Endothelial cell of umbilical vein (primary cell): Measurements from ENCODE around the gene GBP3. TPM values are rescaled to one million over a fixed set of nuclear protein-coding genes. Genes with fewer than 3 reads are reported as not detected.
"Not testable (repeated sequence)": the region's sequence is repeated elsewhere in the genome, so short reads cannot be mapped to it uniquely, and the experiment has no call there.

Experiments used
- BruUV-seq: library from RNA; stranded (reverse); fragments of 400-500 nt; replicated peaks from 2 replicates; lab custom pipeline; 2021; lab: Mats Ljungman, UMichigan
- CTCF ChIA-PET: fragments of 300-600, 350-600 bp; sonication (Branson Sonifier 250); formaldehyde crosslinking; loops from one replicate; lab custom pipeline; 2021; ENCODE audit warnings: antibody characterized with exemption, inconsistent platforms; lab: Charles Lee
- POLR2A ChIA-PET: fragments of 300-600, 350-600 bp; sonication (Branson Sonifier 250); formaldehyde crosslinking; loops from one replicate; lab custom pipeline; 2021; ENCODE audit warnings: antibody characterized with exemption, inconsistent platforms; lab: Charles Lee
- DNase-seq: peaks from one replicate; pipeline ENCODE4 v3.0.0-alpha.2; 2011; ENCODE audit warnings: low read depth, low spot score
- FAIRE-seq: peaks from 2 replicates; lab custom pipeline; 2011; peaks lifted over from hg19 to GRCh38; lab: Jason Lieb, UNC
- H2AFZ ChIP-seq: 2 replicates; pipeline ENCODE4 v1.6.0; 2012; ENCODE audit warnings: low read depth, low read length, control low read depth, inconsistent platforms
- H3K27ac ChIP-seq: 2 replicates; pipeline ENCODE4 v1.5.1; 2011; ENCODE audit warnings: low read depth, mild to moderate bottlenecking, control low read depth, low read length, moderate library complexity; ENCODE audit not compliant: insufficient read depth
- H3K27me3 ChIP-seq, 2 experiments: 2 replicates each; pipeline versions ENCODE4 v1.6.0 to v1.6.1; 2011; ENCODE audit warnings: low read length in 2 of 2, mixed read lengths in 1 of 2; ENCODE audit not compliant: control insufficient read depth in 2 of 2, insufficient read depth in 2 of 2
- H3K36me3 ChIP-seq, 2 experiments: 2 replicates in 1 of 2; 3 replicates in 1 of 2; pipeline ENCODE4 v1.5.1; 2011; ENCODE audit warnings: low read length in 2 of 2, mild to moderate bottlenecking in 1 of 2, moderate library complexity in 1 of 2; ENCODE audit not compliant: control insufficient read depth in 2 of 2, insufficient read depth in 2 of 2; ENCODE audit errors: extremely low read depth in 1 of 2
- H3K4me1 ChIP-seq: 3 replicates; pipeline ENCODE4 v1.5.1; 2011; ENCODE audit warnings: mild to moderate bottlenecking, low read length; ENCODE audit not compliant: control insufficient read depth, insufficient read depth; ENCODE audit errors: extremely low read depth
- H3K4me2 ChIP-seq: 2 replicates; pipeline ENCODE4 v1.6.1; 2011; ENCODE audit warnings: low read length, control low read depth, mixed read lengths; ENCODE audit not compliant: insufficient read depth
- H3K4me3 ChIP-seq, 3 experiments: fragments of 200-600 bp in 1 of 3; sonication (generic), shearing (Covaris generic) in 1 of 3; replicated peaks in 1 of 3; 2 replicates each; pipeline ENCODE4 v1.5.1; 2011 to 2016; ENCODE audit warnings: control low read depth in 3 of 3, low read length in 3 of 3, mild to moderate bottlenecking in 2 of 3, inconsistent platforms in 1 of 3, low read depth in 1 of 3, moderate library complexity in 1 of 3; ENCODE audit not compliant: insufficient read depth in 1 of 3
- H3K79me2 ChIP-seq: 2 replicates; pipeline ENCODE4 v1.6.0; 2012; ENCODE audit warnings: low read length, inconsistent platforms; ENCODE audit not compliant: control insufficient read depth, insufficient read depth
- H3K9ac ChIP-seq: replicated peaks from 2 replicates; pipeline ENCODE3; 2011; ENCODE audit warnings: low read length, control low read depth; ENCODE audit not compliant: insufficient read depth; ENCODE audit errors: extremely low read depth
- H3K9me1 ChIP-seq: replicated peaks from 3 replicates; pipeline ENCODE4 v1.6.0; 2011; ENCODE audit warnings: mild to moderate bottlenecking, low read length; ENCODE audit not compliant: control insufficient read depth, insufficient read depth; ENCODE audit errors: extremely low read depth
- H3K9me3 ChIP-seq: replicated peaks from 2 replicates; pipeline ENCODE4 v1.5.1; 2012; ENCODE audit warnings: low read length, inconsistent platforms; ENCODE audit not compliant: control insufficient read depth, insufficient read depth
- H4K20me1 ChIP-seq: replicated peaks from 2 replicates; pipeline ENCODE3; 2011; ENCODE audit warnings: mild to moderate bottlenecking, low read length; ENCODE audit not compliant: control insufficient read depth, insufficient read depth; ENCODE audit errors: extremely low read depth
- EZH2 ChIP-seq: IDR thresholded peaks from 2 replicates; pipeline ENCODE4 v1.6.1; 2012; ENCODE audit warnings: borderline replicate concordance, low read depth, mild to moderate bottlenecking, moderate library complexity, low read length, inconsistent platforms; ENCODE audit not compliant: severe bottlenecking
- JUN ChIP-seq: IDR thresholded peaks from 2 replicates; pipeline ENCODE4 v1.6.1; 2011; ENCODE audit warnings: borderline replicate concordance, low read depth; ENCODE audit not compliant: insufficient read length, insufficient read depth
- MAX ChIP-seq: IDR thresholded peaks from 2 replicates; pipeline ENCODE4 v1.6.1; 2011; ENCODE audit not compliant: insufficient read depth, insufficient read length
- MYC ChIP-seq: IDR thresholded peaks from one replicate; pipeline ENCODE4 v1.6.1; 2011; ENCODE audit warnings: mild to moderate bottlenecking, low read depth, low read length
- dilution Hi-C: fragments of 300-500 bp; cut with MboI; formaldehyde crosslinking; loops from one replicate; pipeline ENCODE4 v1.15.0; 2019; ENCODE audit warnings: low sequenced_read_pairs; ENCODE audit not compliant: extremely low pct_ligation_motif_present
- intact Hi-C: fragments of 100-400 bp; cut with micrococcal nuclease; formaldehyde crosslinking; loops from one replicate; pipeline ENCODE4 v1.10.0; 2022
- polyA plus RNA-seq, 4 experiments: library from polyadenylated mRNA; depleted of rRNA in 3 of 4; stranded (reverse) in 3 of 4; unstranded in 1 of 4; fragments of >200 nt; gene quantifications; 2 replicates each; pipeline versions ENCODE4 v1.2.1 to v1.2.3, GENCODE V29; 2011 to 2012; ENCODE audit warnings: missing spikeins in 1 of 4
- total RNA-seq: library from RNA; stranded (reverse); gene quantifications from 2 replicates; pipeline ENCODE4 v1.2.3, GENCODE V29; 2021

The GBP3 gene
- total and polyA plus RNA-seq, 2 donors (not counting 3 experiments of a cell fraction or from before 2014, with no cell fraction given), result 5.7 to 7.3 TPM

DNA sequence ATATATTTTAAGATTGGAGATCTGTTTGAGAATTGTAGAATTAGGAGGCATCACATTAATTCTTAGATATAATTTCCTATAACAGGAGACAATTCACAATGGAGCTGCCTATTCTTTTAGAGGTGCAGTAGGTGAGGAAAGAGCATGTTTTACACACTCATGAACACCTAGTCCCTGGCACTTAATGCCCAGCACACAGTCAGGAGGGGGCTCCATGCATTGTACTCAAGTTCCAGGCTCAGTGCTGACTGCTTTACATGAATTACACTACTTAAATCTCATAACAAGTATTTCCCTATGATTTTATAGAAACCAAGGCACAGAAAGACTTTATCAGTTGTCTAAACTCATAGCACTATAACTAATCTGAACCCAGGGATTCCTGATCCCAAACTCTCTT, 360 bp upstream of the GBP3 start:
- POLR2A ChIA-PET, result interaction anchor here (0.6 kb wide), 1 partner anchor 31 kb away, joined by 3 read pairs; no protein-coding TSS in a partner anchor
- FAIRE-seq (no peak), DNase-seq (no peak)
- Histone ChIP-seq H3K4me1 (peaks cover 11% of the 10 kb centered on the region), H3K27me3 (no peaks in the 10 kb centered on the region), H3K9me3 (no peaks in the 10 kb centered on the region), H4K20me1 (no peaks in the 10 kb centered on the region), H2AFZ (peak overlapping the region; percentile 91), H3K36me3 (peaks cover 0 to 4% of the 10 kb centered on the region in 2 experiments), H3K4me3 (peak overlapping the region in 1 of 3 experiments; percentile 97), H3K9me1 (no peaks in the 10 kb centered on the region), H3K27ac (peak overlapping the region; percentile 74), H3K4me2 (peak overlapping the region; percentile 89), H3K79me2 (peaks cover 6% of the 10 kb centered on the region), H3K9ac (peak overlapping the region; percentile 75)
- CTCF ChIA-PET, result interaction anchor here (1.1 to 2.5 kb wide), 8 partner anchors 18 to 63 kb away, joined by 3 to 14 read pairs (median 8); partner anchors contain the start of gene GBP1
- dilution Hi-C loops (no loop called here), intact Hi-C loops (loop anchor here (2.0 kb wide), 2 partner anchors 42 to 102 kb away; partner anchors contain the start of gene GBP1)
- TF ChIP-seq MYC (no peak), EZH2 (no peak), MAX (no peak), JUN (no peak)
- TSS peak; percentile 42 for BruUV-seq

- FAIRE-seq, H3K4me2 ChIP-seq, H3K9me1 ChIP-seq, dilution Hi-C loops, CTCF ChIA-PET, POLR2A ChIA-PET, H3K9ac ChIP-seq, H2AFZ ChIP-seq, BruUV-seq, H4K20me1 ChIP-seq, H3K79me2 ChIP-seq, H3K9me3 ChIP-seq, DNase-seq, H3K27me3 ChIP-seq, H3K4me3 ChIP-seq, intact Hi-C loops, H3K27ac ChIP-seq: not testable (repeated sequence)
- peaks cover 11% of the 10 kb centered on the region for H3K4me1 ChIP-seq
- peaks cover 0 to 11% of the 10 kb centered on the region in 2 experiments for H3K36me3 ChIP-seq
These were observed 4.3 kb downstream of the GBP3 start for GRCh38 chr1:89018318-89018717.
